Spleen (tissue), 7 donors: ENCODE data around the gene NARS2.

Experiments used
- CTCF ChIP-seq, 11 experiments: fragments of 200-600 bp in 7 of 11; fragments of 450-650 bp in 4 of 11; sonication (generic) in 4 of 11; IDR thresholded peaks in 8 of 11; conservative IDR thresholded peaks in 3 of 11; 1 replicate in 7 of 11; 2 replicates in 4 of 11; pipeline versions ENCODE4 v1.4.0 to v1.8.0; 2016 to 2021; ENCODE audit warnings: antibody characterized with exemption in 11 of 11, inconsistent platforms in 4 of 11, mild to moderate bottlenecking in 1 of 11
- POLR2A ChIP-seq, 3 donors: fragments of 450-650 bp; IDR thresholded peaks; one replicate each; pipeline ENCODE4 v1.5.1; 2017; ENCODE audit warnings: antibody characterized with exemption in 3 of 3, mild to moderate bottlenecking in 1 of 3
- POLR2AphosphoS5 ChIP-seq, 3 donors: sonication (generic); formaldehyde crosslinking; IDR thresholded peaks; one replicate each; pipeline ENCODE4 v1.5.1; 2017; ENCODE audit warnings: antibody characterized with exemption in 3 of 3
- donor health status: DM: no; HTN: no; CAD: no; lungs with moderate emphysema.
- donor health status: DM: no; HTN: no; CAD: no.
- donor health status: DM: no; HTN: no; CAD: no.

GRCh38 chr11:78400702-78401101 is 174.0 kb downstream of the NARS2 start:
- TF ChIP-seq CTCF (IDR thresholded peaks at IDR 0.05 in 8 of 11, conservative IDR thresholded peaks at IDR 0.05 in 3 of 11) (no peak), POLR2A (IDR thresholded peaks at IDR 0.05) (no peak), POLR2AphosphoS5 (IDR thresholded peaks at IDR 0.05) (no peak)
